NCI-H146 (cell line): ENCODE results near the gene ZNF618.
A peak's percentile ranks its signal among the peaks of the same experiment; 100 is the strongest.

Experiments used
- DNase-seq: peaks from one replicate; lab custom pipeline; 2025; lab: John Stamatoyannopoulos, UW

ZNF618 gene, protein sequence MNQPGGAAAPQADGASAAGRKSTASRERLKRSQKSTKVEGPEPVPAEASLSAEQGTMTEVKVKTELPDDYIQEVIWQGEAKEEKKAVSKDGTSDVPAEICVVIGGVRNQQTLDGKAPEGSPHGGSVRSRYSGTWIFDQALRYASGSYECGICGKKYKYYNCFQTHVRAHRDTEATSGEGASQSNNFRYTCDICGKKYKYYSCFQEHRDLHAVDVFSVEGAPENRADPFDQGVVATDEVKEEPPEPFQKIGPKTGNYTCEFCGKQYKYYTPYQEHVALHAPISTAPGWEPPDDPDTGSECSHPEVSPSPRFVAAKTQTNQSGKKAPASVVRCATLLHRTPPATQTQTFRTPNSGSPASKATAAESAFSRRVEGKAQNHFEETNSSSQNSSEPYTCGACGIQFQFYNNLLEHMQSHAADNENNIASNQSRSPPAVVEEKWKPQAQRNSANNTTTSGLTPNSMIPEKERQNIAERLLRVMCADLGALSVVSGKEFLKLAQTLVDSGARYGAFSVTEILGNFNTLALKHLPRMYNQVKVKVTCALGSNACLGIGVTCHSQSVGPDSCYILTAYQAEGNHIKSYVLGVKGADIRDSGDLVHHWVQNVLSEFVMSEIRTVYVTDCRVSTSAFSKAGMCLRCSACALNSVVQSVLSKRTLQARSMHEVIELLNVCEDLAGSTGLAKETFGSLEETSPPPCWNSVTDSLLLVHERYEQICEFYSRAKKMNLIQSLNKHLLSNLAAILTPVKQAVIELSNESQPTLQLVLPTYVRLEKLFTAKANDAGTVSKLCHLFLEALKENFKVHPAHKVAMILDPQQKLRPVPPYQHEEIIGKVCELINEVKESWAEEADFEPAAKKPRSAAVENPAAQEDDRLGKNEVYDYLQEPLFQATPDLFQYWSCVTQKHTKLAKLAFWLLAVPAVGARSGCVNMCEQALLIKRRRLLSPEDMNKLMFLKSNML

DNA sequence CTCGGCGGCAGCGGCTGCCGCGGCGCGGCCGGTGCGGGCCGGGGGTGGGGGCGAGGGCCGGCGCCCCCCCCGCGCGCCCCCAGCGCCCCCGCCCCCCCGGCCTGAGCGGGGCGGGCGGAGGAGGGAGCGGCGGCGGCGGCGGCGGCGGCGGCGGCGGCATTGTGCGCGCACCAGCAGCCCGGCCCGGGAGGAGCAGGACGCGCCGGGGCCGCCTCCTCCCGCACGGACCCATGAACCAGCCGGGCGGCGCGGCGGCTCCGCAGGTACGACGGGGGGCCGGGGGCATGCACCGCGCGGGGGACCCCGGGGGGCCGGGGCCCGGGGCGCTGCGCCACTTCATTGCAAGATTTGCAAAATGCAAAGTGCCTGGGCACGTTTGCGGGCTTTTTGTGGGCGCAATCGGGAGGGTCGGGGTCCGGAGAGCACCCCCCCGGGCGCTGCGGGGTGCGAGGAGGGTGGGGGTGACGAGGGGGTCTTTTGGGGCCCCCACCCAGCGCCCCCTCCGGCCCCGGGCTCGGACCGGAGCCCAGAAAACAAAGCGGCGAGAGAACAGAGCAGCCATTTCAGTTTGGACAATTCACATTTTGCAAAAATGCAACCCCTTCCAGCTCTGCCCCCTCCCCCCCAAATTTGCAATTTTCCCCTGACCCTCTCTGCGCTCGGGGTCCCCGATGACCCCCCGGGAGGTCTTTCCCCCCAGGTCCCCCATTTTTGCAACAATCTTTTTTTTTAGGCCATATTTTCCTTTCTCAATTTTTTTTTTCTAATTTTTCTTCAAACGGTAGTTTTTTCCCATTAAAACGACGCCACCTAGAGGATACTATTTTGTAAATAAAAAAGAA is at the start of gene ZNF618:
Gene ZNF618, plus strand, starts transcription at position 159 of the 842 bp plus-strand sequence. Its CDS starts 72 bp downstream, at position 231.
- peak; percentile 8 for DNase-seq

DNA sequence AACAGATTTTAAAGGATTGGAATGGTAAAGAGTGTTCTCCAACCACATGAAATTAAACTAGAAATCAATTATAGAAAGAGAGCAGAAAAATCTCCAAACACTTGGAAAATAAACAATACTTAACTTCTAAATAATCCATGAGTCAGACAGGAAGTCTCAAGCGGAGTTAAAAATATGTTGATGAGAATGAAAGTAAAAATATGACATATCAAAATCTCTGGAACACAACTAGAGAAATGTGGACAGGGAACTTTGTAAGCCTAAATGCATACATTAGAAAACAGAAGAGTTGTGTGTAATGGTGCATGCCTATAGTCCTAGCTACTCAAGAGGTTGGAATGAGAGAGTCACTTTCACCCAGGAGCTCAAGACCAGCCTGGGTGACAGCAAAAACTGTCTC is 47.9 kb upstream of the ZNF618 start:
- no peak for DNase-seq

DNA sequence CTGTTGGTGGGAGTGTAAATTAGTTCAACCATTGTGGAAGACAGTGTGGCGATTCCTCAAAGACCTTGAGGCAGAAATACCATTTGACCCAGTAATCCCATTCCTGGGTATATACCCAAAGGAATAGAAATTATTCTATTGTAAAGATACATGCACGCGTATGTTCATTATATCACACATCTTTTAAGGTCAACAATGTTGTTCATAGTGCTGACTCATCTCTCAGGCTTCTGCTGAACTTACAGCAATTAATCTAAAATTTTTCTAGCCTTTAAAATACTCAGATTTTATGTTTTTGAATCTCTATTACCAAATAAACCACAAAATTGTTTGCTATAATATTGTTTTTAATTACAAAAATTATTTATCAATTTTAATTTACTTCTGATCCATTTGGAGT is 38.8 kb upstream of the ZNF618 start:
- no peak for DNase-seq

- no peak for DNase-seq
Observed at GRCh38 chr9:113842086-113842485, 34.0 kb upstream of the ZNF618 start.

- no peak for DNase-seq
Observed at GRCh38 chr9:113844466-113844865, 31.6 kb upstream of the ZNF618 start.

- no peak for DNase-seq
Observed at GRCh38 chr9:113851359-113851758, 24.8 kb upstream of the ZNF618 start.

GRCh38 chr9:113851873-113852272 is 24.2 kb upstream of the ZNF618 start:
- no peak for DNase-seq

- DNase-seq, result no peak
Observed at GRCh38 chr9:113853333-113853732, 22.8 kb upstream of the ZNF618 start.

DNA sequence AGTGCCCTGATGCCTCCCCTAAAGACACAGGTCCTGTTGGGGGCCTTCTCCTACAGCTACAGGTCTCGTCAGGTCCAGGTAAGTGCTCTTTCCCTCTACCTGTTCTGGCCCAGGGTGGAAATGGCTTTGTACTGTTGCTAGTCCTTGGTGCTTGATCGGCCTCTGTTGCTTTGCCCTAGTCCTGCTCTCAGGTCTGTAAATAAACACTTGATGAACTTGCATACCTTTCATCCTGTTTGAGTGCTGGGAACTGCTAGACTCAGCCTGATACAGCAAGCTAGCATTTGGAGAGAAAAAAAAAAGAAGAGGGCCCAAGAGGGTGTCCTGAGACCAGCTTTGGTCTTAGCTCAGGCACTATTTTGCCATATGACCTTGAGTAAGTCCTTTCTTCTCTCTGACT is 21.8 kb upstream of the ZNF618 start:
- DNase-seq, result no peak

DNA sequence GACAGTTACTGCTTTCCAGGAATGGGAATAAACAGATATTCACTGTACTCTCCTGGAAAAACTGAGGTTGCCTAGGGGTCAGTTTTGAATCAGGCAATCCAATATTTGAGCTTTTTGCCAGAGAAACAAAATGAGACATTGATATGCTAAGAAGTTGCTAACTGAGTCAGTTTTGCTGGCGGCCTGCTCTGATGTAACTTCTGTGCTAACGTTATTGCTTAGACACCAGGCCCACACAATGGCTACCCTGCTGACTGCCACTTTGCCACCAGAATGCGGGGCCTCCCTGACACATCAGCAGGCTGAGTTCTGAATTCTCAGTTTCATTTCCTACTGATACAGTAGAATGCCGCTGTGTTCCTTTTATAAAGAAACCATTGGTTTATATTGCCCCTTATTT is 18.2 kb upstream of the ZNF618 start:
- no peak for DNase-seq

- DNase-seq, result no peak
Observed at GRCh38 chr9:113858282-113858681, 17.8 kb upstream of the ZNF618 start.

GRCh38 chr9:113863345-113863744 is 12.8 kb upstream of the ZNF618 start:
- DNase-seq, result no peak

- DNase-seq, result no peak
Observed at GRCh38 chr9:113868501-113868900, 7.6 kb upstream of the ZNF618 start.

DNA sequence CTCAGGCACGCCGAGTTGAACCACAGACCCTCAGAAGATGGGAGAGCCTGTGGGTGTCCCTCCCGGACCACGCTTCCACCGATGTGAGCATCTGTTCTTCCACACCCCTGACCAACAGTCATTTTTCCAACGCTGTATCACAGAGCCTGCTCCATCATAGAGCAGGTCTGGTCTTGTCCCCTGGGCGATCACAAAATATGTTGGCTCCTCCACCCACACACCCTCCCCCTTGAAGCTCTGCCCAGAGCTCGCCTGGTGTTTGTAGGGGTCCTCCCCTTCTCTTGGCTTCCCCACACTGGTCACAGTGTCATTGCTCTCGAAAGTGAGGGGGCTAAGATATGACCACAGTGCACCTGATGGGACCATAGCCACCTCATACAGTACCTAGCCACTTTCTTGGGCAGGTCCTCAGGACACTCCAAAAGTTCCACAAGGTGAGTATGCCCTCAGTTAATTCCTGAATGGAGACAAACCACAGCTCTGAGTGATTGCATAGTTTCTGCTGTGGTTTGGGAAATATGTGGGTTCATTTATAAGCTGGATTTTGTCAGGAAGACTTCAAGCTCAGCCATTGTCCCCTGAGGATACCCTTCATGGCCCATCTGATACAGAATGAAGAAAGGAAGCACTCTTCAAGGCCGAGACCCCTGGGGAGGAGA is 3.5 kb upstream of the ZNF618 start:
- no peak for DNase-seq

- no peak for DNase-seq
Observed at GRCh38 chr9:113873446-113873845, 2.7 kb upstream of the ZNF618 start.

DNA sequence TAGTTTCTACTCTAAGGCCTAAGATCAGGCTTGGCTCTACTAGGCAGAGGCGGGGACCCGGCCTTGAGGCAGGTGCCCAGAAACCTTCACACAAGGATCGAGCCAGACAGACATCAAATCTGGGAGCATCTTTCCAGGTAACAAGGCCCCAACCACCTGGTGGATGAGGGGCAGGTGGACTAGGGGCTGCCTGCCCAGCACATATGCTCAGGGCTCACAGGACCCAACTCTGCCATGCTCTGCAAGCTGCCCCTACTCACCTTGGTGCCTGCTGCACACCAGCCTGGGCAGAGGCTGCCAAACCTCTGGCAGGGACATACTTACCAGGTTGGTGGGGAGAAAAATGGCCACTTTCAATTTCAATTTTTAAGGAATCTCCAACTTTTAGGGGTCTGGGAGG is 2.2 kb upstream of the ZNF618 start:
- DNase-seq, result no peak

DNA sequence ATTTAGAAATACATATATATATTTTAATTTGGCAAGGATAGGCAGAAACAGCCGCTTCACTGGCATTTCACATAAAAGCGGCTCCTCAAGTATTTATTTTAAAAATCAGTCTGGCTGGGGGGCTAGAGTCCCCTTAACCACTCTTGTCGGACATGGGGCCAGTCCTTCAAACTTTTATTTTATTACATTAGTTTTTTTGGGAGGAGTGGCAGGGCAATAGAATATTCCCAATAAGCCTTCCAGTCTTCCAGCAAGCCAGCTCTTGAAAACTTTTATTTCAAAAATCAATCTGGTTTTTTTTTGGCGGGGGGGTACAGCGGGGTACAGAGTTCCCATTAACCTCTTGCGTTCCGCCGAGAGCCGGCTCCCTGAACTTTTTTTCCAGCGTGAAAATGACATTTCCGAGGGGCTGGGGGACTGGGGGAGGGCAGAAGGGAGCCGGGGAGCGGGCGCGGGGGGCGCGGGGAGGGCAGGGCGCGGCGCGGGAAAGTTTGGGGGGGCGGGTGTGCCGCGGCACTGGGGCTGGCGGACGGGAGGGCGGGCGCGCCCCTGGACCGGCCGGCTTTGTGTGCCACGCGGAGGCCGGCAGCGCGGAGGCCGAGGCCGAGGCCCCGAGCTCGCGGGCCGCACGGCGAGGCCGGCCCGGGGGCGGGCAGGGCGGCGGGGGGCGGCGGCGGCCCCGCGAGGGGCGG is 504 bp upstream of the ZNF618 start:
- no peak for DNase-seq

GRCh38 chr9:113876993-113877368 is 872 bp downstream of the ZNF618 start:
- no peak for DNase-seq

- no peak for DNase-seq
Observed at GRCh38 chr9:113879318-113879717, 3.2 kb downstream of the ZNF618 start.

DNA sequence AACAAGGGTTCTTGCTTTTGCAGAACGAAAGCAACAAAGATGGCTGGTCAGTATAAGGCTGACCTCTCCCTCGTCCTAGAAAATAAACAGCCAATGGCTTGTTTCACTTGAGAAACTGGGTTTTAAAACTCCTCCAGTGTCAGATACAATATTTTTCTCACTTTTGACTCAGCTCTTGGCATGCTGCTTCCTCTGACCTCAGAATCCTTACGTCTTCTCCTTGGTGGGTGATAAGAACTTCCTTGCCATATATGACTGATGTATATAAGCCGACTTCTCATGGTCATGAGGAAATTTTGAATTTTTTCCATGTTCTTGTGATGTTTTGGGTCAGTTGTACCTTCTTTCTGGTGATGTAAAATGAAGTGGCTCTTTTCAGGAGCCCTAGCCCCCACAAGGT is 3.8 kb downstream of the ZNF618 start:
- DNase-seq, result no peak

- no peak for DNase-seq
Observed at GRCh38 chr9:113882181-113882580, 6.1 kb downstream of the ZNF618 start.
